WERI-Rb-1 (cell line): ENCODE data around the gene TXNRD3.

Experiments used
- DNase-seq: peaks from one replicate; pipeline ENCODE4 v3.0.0-alpha.2; 2020
- H3K27ac ChIP-seq: fragments of 250-450 bp; sonication (Bioruptor Pico); 2 replicates; pipeline ENCODE4 v1.5.1; 2020; ENCODE audit warnings: mild to moderate bottlenecking, moderate library complexity
- H3K27me3 ChIP-seq: fragments of 250-450 bp; sonication (Bioruptor Pico); 2 replicates; pipeline ENCODE4 v1.5.1; 2021; ENCODE audit warnings: mild to moderate bottlenecking, low read depth, moderate library complexity; ENCODE audit not compliant: insufficient read depth, severe bottlenecking
- H3K36me3 ChIP-seq: fragments of 250-450 bp; sonication (Bioruptor Pico); 2 replicates; pipeline ENCODE4 v1.5.1; 2020; ENCODE audit warnings: mild to moderate bottlenecking, moderate library complexity
- H3K4me3 ChIP-seq: 2 replicates; pipeline ENCODE4 v1.5.1; 2011; ENCODE audit warnings: low read depth, mild to moderate bottlenecking, control low read depth, low read length
- H3K9me3 ChIP-seq: fragments of 250-450 bp; sonication (Bioruptor Pico); 2 replicates; pipeline ENCODE4 v1.5.1; 2021; ENCODE audit warnings: mild to moderate bottlenecking, moderate library complexity; ENCODE audit not compliant: severe bottlenecking
- CTCF ChIP-seq: IDR thresholded peaks from 2 replicates; pipeline ENCODE4 v1.5.1; 2011; ENCODE audit warnings: low read depth, mild to moderate bottlenecking, control low read depth, inconsistent platforms, low read length

The TXNRD3 gene

GRCh38 chr3:126582311-126582710, 72.6 kb downstream of the TXNRD3 start:
- no peak for TF ChIP-seq CTCF
- H3K27me3 ChIP-seq = no peaks in the 10 kb centered on the region
- no peak overlapping the region for H3K4me3 ChIP-seq
- no peak for DNase-seq
- no peaks in the 10 kb centered on the region for H3K9me3 ChIP-seq
- H3K36me3 ChIP-seq = no peaks in the 10 kb centered on the region
- H3K27ac ChIP-seq = no peak overlapping the region

GRCh38 chr3:126581569-126581968, 73.4 kb downstream of the TXNRD3 start:
- no peaks in the 10 kb centered on the region for H3K27me3 ChIP-seq
- H3K9me3 ChIP-seq = no peaks in the 10 kb centered on the region
- H3K36me3 ChIP-seq = no peaks in the 10 kb centered on the region
- H3K4me3 ChIP-seq = no peak overlapping the region
- TF ChIP-seq CTCF = no peak
- H3K27ac ChIP-seq = no peak overlapping the region
- no peak for DNase-seq

GRCh38 chr3:126580746-126581145, 74.2 kb downstream of the TXNRD3 start:
- no peak for DNase-seq
- TF ChIP-seq CTCF = no peak
- no peaks in the 10 kb centered on the region for H3K9me3 ChIP-seq

GRCh38 chr3:126578702-126579101, 76.2 kb downstream of the TXNRD3 start:
- no peaks in the 10 kb centered on the region for H3K27me3 ChIP-seq
- no peaks in the 10 kb centered on the region for H3K36me3 ChIP-seq
- DNase-seq = no peak
- no peak overlapping the region for H3K4me3 ChIP-seq
- H3K9me3 ChIP-seq = no peaks in the 10 kb centered on the region
- no peak overlapping the region for H3K27ac ChIP-seq
- TF ChIP-seq CTCF = no peak

More at GRCh38 chr3:126580746-126581145, 74.2 kb downstream of the TXNRD3 start:
- Histone ChIP-seq H3K27ac (no peak overlapping the region), H3K4me3 (no peak overlapping the region), H3K27me3 (no peaks in the 10 kb centered on the region), H3K36me3 (no peaks in the 10 kb centered on the region)

- H3K36me3 ChIP-seq = no peaks in the 10 kb centered on the region
- H3K27ac ChIP-seq = no peak overlapping the region
- TF ChIP-seq CTCF = no peak
- H3K27me3 ChIP-seq = no peaks in the 10 kb centered on the region
- no peak for DNase-seq
- H3K9me3 ChIP-seq = no peaks in the 10 kb centered on the region
- no peak overlapping the region for H3K4me3 ChIP-seq
These were observed 77.7 kb downstream of the TXNRD3 start for GRCh38 chr3:126577261-126577660.

- Histone ChIP-seq H3K4me3 (no peak overlapping the region), H3K27me3 (no peaks in the 10 kb centered on the region), H3K9me3 (no peaks in the 10 kb centered on the region), H3K36me3 (no peaks in the 10 kb centered on the region), H3K27ac (no peak overlapping the region)
- no peak for DNase-seq
- no peak for TF ChIP-seq CTCF
These were observed 81.3 kb downstream of the TXNRD3 start for GRCh38 chr3:126573492-126574117.
